Thyroid gland (tissue), 4 donors: ENCODE data around the gene BFSP1.

ENCODE experiments used
- POLR2A ChIP-seq, 2 donors: fragments of 450-650 bp; IDR thresholded peaks; one replicate each; pipeline ENCODE4 v1.6.1; 2017; ENCODE audit warnings: antibody characterized with exemption in 2 of 2, mild to moderate bottlenecking in 2 of 2, moderate library complexity in 1 of 2
- TF ChIP-seq, protein P1 (sequence below), 6 experiments: fragments of 200-600 bp in 3 of 6; fragments of 450-650 bp in 3 of 6; sonication (generic) in 3 of 6; IDR thresholded peaks; one replicate each; pipeline ENCODE4 v1.5.1; 2016 to 2019; ENCODE audit warnings: antibody characterized with exemption in 6 of 6, mild to moderate bottlenecking in 2 of 6, inconsistent platforms in 1 of 6, moderate library complexity in 1 of 6

GRCh38 chr20:17529586-17529985 lies 1.6 kb downstream of the BFSP1 start:
- TF ChIP-seq, protein P1, sequence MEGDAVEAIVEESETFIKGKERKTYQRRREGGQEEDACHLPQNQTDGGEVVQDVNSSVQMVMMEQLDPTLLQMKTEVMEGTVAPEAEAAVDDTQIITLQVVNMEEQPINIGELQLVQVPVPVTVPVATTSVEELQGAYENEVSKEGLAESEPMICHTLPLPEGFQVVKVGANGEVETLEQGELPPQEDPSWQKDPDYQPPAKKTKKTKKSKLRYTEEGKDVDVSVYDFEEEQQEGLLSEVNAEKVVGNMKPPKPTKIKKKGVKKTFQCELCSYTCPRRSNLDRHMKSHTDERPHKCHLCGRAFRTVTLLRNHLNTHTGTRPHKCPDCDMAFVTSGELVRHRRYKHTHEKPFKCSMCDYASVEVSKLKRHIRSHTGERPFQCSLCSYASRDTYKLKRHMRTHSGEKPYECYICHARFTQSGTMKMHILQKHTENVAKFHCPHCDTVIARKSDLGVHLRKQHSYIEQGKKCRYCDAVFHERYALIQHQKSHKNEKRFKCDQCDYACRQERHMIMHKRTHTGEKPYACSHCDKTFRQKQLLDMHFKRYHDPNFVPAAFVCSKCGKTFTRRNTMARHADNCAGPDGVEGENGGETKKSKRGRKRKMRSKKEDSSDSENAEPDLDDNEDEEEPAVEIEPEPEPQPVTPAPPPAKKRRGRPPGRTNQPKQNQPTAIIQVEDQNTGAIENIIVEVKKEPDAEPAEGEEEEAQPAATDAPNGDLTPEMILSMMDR (IDR thresholded peaks at IDR 0.05), result no peak
- TF ChIP-seq POLR2A (IDR thresholded peaks at IDR 0.05), result no peak
